ENCODE results near the gene MTHFSD.

MTHFSD gene

DNA sequence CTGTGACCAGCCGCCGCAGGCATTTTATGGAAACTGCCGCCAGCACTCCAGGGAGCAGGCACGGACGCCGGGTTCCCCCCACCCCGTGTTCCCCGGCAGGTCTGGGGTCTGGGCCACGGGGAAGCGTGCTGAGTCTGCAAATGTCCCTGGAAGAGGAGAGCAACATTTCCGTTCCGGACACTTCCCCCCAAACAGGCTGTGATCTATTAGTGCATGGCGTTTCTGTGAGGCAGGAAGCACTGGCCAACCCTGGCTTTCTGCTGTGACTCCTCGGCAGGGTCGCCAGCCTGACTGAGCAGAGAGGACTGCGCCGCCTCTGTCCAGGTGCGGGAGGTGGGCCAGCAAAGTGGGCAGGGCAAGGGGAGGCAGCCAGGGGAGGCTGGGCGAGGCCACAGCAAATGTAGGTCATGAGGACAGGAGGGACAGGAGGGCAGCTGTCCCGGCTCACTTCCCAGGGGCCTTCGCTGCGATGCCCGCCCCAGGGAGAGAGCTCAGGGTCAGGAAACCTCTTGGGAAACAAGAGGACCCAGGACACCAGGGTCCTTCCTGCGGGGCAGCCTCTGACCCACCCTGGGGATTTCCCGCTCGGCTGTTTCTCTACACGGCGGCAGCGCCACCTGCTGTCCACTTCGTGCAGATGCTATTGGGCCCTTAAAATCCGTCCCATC, 35.3 kb downstream of the MTHFSD start:
- peak; percentile 95 for TF ChIP-seq CTCF (IDR thresholded peaks at IDR 0.05)
- no peak for TF ChIP-seq ZFX (IDR thresholded peaks at IDR 0.05; ENCODE audit: borderline replicate concordance)
- H3K27ac ChIP-seq, result no peak overlapping the region

- no peak overlapping the region for H3K27ac ChIP-seq
- TF ChIP-seq CTCF (IDR thresholded peaks at IDR 0.05) (no peak), ZFX (IDR thresholded peaks at IDR 0.05; ENCODE audit: borderline replicate concordance) (no peak)
Measured at GRCh38 chr16:86519007-86519648, 35.9 kb downstream of the MTHFSD start.

DNA sequence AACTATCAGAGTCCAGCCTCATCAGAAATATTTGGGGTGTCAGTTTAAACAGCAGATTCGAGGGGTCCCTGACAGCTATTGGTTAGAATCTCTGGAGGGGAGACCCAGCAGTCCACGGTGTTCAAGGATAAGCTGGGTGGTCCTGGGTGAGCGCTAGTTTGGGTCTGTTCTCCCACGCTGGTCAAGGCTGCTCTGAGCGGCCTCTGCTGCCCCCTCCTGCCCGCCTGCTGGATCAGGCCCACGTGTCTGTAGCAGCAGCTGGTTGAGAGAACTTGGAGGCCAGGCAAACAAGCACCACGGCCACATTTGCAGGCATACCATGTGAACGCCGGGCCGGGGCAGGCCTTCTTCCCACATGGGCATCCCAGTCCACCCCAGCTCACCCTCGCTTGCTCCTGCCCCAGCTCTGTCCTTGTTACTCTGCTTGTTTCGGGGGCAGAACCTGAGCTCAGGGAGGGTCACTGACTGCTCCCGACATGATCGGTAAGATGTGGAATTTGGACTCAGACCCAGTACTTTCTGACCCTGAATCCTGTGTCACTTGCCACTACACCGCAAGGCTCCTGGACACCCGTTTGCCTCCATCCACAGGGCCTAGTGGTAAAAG, 37.3 kb downstream of the MTHFSD start:
- TF ChIP-seq ZFX (IDR thresholded peaks at IDR 0.05; ENCODE audit: borderline replicate concordance), result no peak
- peak; percentile 89 for TF ChIP-seq CTCF (IDR thresholded peaks at IDR 0.05)
- no peak overlapping the region for H3K27ac ChIP-seq

- TF ChIP-seq ZFX (IDR thresholded peaks at IDR 0.05; ENCODE audit: borderline replicate concordance), result no peak
- no peak for TF ChIP-seq CTCF (IDR thresholded peaks at IDR 0.05)
- H3K27ac ChIP-seq, result no peak overlapping the region
Measured at GRCh38 chr16:86517033-86517432, 38.0 kb downstream of the MTHFSD start.

GRCh38 chr16:86516623-86517003, 38.4 kb downstream of the MTHFSD start:
- H3K27ac ChIP-seq, result no peak overlapping the region
- no peak for TF ChIP-seq CTCF (IDR thresholded peaks at IDR 0.05)
- TF ChIP-seq ZFX (IDR thresholded peaks at IDR 0.05; ENCODE audit: borderline replicate concordance), result no peak

DNA sequence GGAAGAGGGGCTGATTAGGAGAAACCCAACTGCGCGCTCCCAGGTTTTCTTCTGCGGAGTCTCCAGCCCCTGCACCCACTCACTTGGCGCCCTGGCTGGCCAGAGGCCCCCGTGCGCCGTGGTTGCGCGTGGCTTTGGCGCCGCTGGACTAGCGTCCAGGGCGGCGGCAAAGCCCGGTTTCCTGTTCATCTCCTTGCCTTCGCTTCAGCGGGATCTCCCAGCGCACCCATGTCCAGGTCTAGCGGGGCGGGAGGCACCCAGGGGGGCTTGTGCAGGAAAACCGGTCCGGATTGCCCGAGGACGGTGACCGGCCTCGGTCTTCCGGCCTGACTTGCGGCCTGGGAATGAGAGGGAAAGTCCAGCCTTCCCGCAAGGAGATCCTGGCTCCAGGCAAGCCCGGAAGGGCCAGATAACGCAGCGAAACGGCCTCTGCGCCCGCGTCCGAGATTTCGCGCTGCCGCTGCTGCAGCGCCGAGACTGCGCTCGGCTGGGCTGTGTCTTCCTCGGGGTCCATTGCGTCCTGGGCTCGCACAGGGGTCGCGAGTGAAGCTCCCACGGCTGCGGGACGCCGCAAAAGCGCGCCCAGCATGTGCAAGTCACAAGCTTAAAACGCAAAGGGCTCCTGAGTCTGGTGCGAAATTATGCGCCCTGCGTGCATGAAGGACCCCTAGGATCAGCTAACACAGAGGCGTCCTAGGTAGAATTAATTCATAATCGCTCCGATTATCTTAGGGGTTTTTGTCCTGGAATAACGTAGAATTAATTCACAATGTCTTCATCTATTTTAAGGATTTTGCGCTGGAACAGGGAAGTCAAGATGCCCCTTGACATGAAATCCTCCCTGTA, 39.0 kb downstream of the MTHFSD start:
- no peak for TF ChIP-seq ZFX (IDR thresholded peaks at IDR 0.05; ENCODE audit: borderline replicate concordance)
- TF ChIP-seq CTCF (IDR thresholded peaks at IDR 0.05), result no peak
- no peak overlapping the region for H3K27ac ChIP-seq

Data from 22Rv1 (cell line).